ENCODE results near the gene KY. TPM values are rescaled to one million over a fixed set of nuclear protein-coding genes. Genes with fewer than 3 reads are reported as not detected.

KY gene
- total and polyA plus RNA-seq, 2 of the 8 experiments (the other 6 are each of a cell fraction or from before 2014, with no cell fraction given): not detected

- TF ChIP-seq CTCF (IDR thresholded peaks at IDR 0.05; ENCODE audit: control extremely low read depth in 1 of 3, insufficient read depth in 1 of 3, low read depth in 1 of 3, low read length in 3 of 3): no peak
- TF ChIP-seq PHF8 (conservative IDR thresholded peaks at IDR 0.05; ENCODE audit: low read depth, low read length): no peak
- TF ChIP-seq KDM4A (IDR thresholded peaks at IDR 0.05; ENCODE audit: low read depth, low read length, severe bottlenecking): no peak
Observed at GRCh38 chr3:134623615-134624245, 27.1 kb downstream of the KY start (continued).

All from H1 (cell line).